ENCODE data around the gene ASB16. TPM values are rescaled to one million over a fixed set of nuclear protein-coding genes. Genes with fewer than 3 reads are reported as not detected.

The ASB16 gene
- total RNA-seq, 1 donor from 2014 or later = not detected

Small RNA genes lying within 50 kb of the gene (small RNA-seq; reads per million reads assigned to genes)
- gene MIR6782 (not detected), gene RNU6-131P (not detected)

Other genes with a start within 250 kb of the ASB16 start
- gene PPY, start 228.2 kb upstream of the ASB16 start, total RNA-seq = not detected
- not detected for gene PYY, start 216.8 kb upstream of the ASB16 start, total RNA-seq
- 0.78 TPM for gene NAGS, start 166.1 kb upstream of the ASB16 start, total RNA-seq
- gene TMEM101, start 155.7 kb upstream of the ASB16 start, total RNA-seq = 36.3 TPM
- 22.8 TPM for gene LSM12, start 104.0 kb upstream of the ASB16 start, total RNA-seq
- gene G6PC3, start 100.0 kb upstream of the ASB16 start, total RNA-seq = 11.4 TPM
- gene HDAC5, start 47.1 kb upstream of the ASB16 start, total RNA-seq = 101 TPM
- gene HROB, start 28.8 kb upstream of the ASB16 start, total RNA-seq = 0.78 TPM
- gene TMUB2, start 16.3 kb downstream of the ASB16 start, total RNA-seq = 26.0 TPM
- 66.0 TPM for gene ATXN7L3, start 29.2 kb downstream of the ASB16 start, total RNA-seq
- gene UBTF, start 49.0 kb downstream of the ASB16 start, total RNA-seq = 73.3 TPM
- 5.8 TPM for gene SLC4A1, start 97.4 kb downstream of the ASB16 start, total RNA-seq
- 79.1 TPM for gene RUNDC3A, start 137.9 kb downstream of the ASB16 start, total RNA-seq
- gene SLC25A39, start 154.1 kb downstream of the ASB16 start, total RNA-seq = 22.5 TPM
- 32.3 TPM for gene GRN, start 174.6 kb downstream of the ASB16 start, total RNA-seq
- gene FAM171A2, start 193.1 kb downstream of the ASB16 start, total RNA-seq = 60.8 TPM
- gene ITGA2B, start 218.9 kb downstream of the ASB16 start, total RNA-seq = 0.78 TPM

All from occipital lobe (tissue), 2 donors.